Activated naive CD4-positive, alpha-beta T cell treated with anti-CD3 and anti-CD28 coated beads for 36 hours (primary cell): ENCODE data around the gene POPDC3. TPM values are rescaled to one million over a fixed set of nuclear protein-coding genes. Genes with fewer than 3 reads are reported as not detected.
"Not testable (repeated sequence)": the region's sequence is repeated elsewhere in the genome, so short reads cannot be mapped to it uniquely, and the experiment has no call there.

Source experiments
- CTCF ChIA-PET: fragments of 350-600 bp; sonication (Branson Sonifier 250); formaldehyde crosslinking; loops from one replicate; lab custom pipeline; 2021; ENCODE audit warnings: antibody characterized with exemption; lab: Charles Lee
- DNase-seq: peaks from one replicate; pipeline ENCODE4 v3.0.0-alpha.2; 2020
- H3K27ac Mint-ChIP-seq: one replicate; pipeline ENCODE4 v1.8.0; 2021; ENCODE audit warnings: mild to moderate bottlenecking, mixed read lengths
- H3K27me3 Mint-ChIP-seq: one replicate; pipeline ENCODE4 v1.8.0; 2021; ENCODE audit warnings: low read depth, mixed read lengths
- H3K36me3 Mint-ChIP-seq: one replicate; pipeline ENCODE4 v1.8.0; 2021; ENCODE audit warnings: low read depth, mixed read lengths
- H3K4me1 Mint-ChIP-seq: one replicate; pipeline ENCODE4 v1.8.0; 2021; ENCODE audit warnings: low read depth, mixed read lengths
- H3K4me3 Mint-ChIP-seq: one replicate; pipeline ENCODE4 v1.8.0; 2021; ENCODE audit warnings: mild to moderate bottlenecking, moderate library complexity, mixed read lengths
- H3K9me3 Mint-ChIP-seq: one replicate; pipeline ENCODE4 v1.8.0; 2021; ENCODE audit warnings: mixed read lengths
- intact Hi-C: fragments of 100-400 bp; cut with micrococcal nuclease; formaldehyde crosslinking; loops from one replicate; pipeline ENCODE4 v1.15.1; 2023
- total RNA-seq, 2 experiments: library from RNA; stranded (reverse); gene quantifications; one replicate each; pipeline ENCODE4 v1.2.3, GENCODE V29; 2021

Gene POPDC3
- total RNA-seq, 2 experiments from 2014 or later, result not detected

- CTCF ChIA-PET, H3K4me3 Mint-ChIP-seq, H3K36me3 Mint-ChIP-seq, intact Hi-C loops, H3K9me3 Mint-ChIP-seq, H3K27ac Mint-ChIP-seq, H3K4me1 Mint-ChIP-seq, DNase-seq: not testable (repeated sequence)
- peaks cover 37% of the 10 kb centered on the region for H3K27me3 Mint-ChIP-seq
These were observed 7.3 kb downstream of the POPDC3 start for GRCh38 chr6:105172515-105172914.

- DNase-seq, result no peak
- peaks cover 40% of the 10 kb centered on the region for H3K27me3 Mint-ChIP-seq
- no peaks in the 10 kb centered on the region for H3K9me3 Mint-ChIP-seq
- intact Hi-C loops, result no loop called here
- no peaks in the 10 kb centered on the region for H3K4me1 Mint-ChIP-seq
- CTCF ChIA-PET, result no interaction called here
- no peak overlapping the region for H3K27ac Mint-ChIP-seq
- no peaks in the 10 kb centered on the region for H3K36me3 Mint-ChIP-seq
- H3K4me3 Mint-ChIP-seq, result no peak overlapping the region
These were observed 9.8 kb downstream of the POPDC3 start for GRCh38 chr6:105170059-105170458.

- H3K27me3 Mint-ChIP-seq, result peaks cover 40% of the 10 kb centered on the region
- CTCF ChIA-PET, result interaction anchor here (0.6 kb wide), 1 partner anchor 1322 kb away, joined by 3 read pairs; no protein-coding TSS in a partner anchor
These were observed 11.9 kb downstream of the POPDC3 start for GRCh38 chr6:105167914-105168313.

GRCh38 chr6:105164418-105164817, 15.4 kb downstream of the POPDC3 start:
- Mint-ChIP-seq H3K9me3 (no peaks in the 10 kb centered on the region), H3K27ac (no peak overlapping the region), H3K4me1 (no peaks in the 10 kb centered on the region), H3K36me3 (no peaks in the 10 kb centered on the region), H3K27me3 (peaks cover 32% of the 10 kb centered on the region), H3K4me3 (no peak overlapping the region)
- intact Hi-C loops, result no loop called here
- CTCF ChIA-PET, result no interaction called here
- no peak for DNase-seq

More at GRCh38 chr6:105167914-105168313, 11.9 kb downstream of the POPDC3 start:
- Mint-ChIP-seq H3K27ac (no peak overlapping the region), H3K36me3 (no peaks in the 10 kb centered on the region), H3K4me1 (no peaks in the 10 kb centered on the region), H3K4me3 (no peak overlapping the region), H3K9me3 (no peaks in the 10 kb centered on the region)
- DNase-seq, result no peak
- intact Hi-C loops, result no loop called here

GRCh38 chr6:105163183-105163582, 16.6 kb downstream of the POPDC3 start:
- CTCF ChIA-PET, result no interaction called here
- H3K27ac Mint-ChIP-seq, result no peak overlapping the region
- H3K36me3 Mint-ChIP-seq, result no peaks in the 10 kb centered on the region
- no peak for DNase-seq
- H3K9me3 Mint-ChIP-seq, result no peaks in the 10 kb centered on the region
- H3K4me1 Mint-ChIP-seq, result no peaks in the 10 kb centered on the region
- intact Hi-C loops, result no loop called here
- no peak overlapping the region for H3K4me3 Mint-ChIP-seq
- peaks cover 27% of the 10 kb centered on the region for H3K27me3 Mint-ChIP-seq

GRCh38 chr6:105162377-105162776, 17.4 kb downstream of the POPDC3 start:
- no peaks in the 10 kb centered on the region for H3K36me3 Mint-ChIP-seq
- no peaks in the 10 kb centered on the region for H3K9me3 Mint-ChIP-seq
- CTCF ChIA-PET, result no interaction called here
- H3K4me1 Mint-ChIP-seq, result no peaks in the 10 kb centered on the region
- peaks cover 22% of the 10 kb centered on the region for H3K27me3 Mint-ChIP-seq
- H3K27ac Mint-ChIP-seq, result no peak overlapping the region
- DNase-seq, result no peak
- H3K4me3 Mint-ChIP-seq, result no peak overlapping the region
- intact Hi-C loops, result no loop called here

- no peak for DNase-seq
- intact Hi-C loops, result no loop called here
- no peaks in the 10 kb centered on the region for H3K4me1 Mint-ChIP-seq
- H3K27me3 Mint-ChIP-seq, result peaks cover 18% of the 10 kb centered on the region
- H3K36me3 Mint-ChIP-seq, result no peaks in the 10 kb centered on the region
- CTCF ChIA-PET, result no interaction called here
- no peak overlapping the region for H3K27ac Mint-ChIP-seq
- no peaks in the 10 kb centered on the region for H3K9me3 Mint-ChIP-seq
- no peak overlapping the region for H3K4me3 Mint-ChIP-seq
These were observed 18.4 kb downstream of the POPDC3 start for GRCh38 chr6:105161421-105161820.

- H3K36me3 Mint-ChIP-seq, result no peaks in the 10 kb centered on the region
- H3K27ac Mint-ChIP-seq, result no peak overlapping the region
- intact Hi-C loops, result no loop called here
- no peak overlapping the region for H3K4me3 Mint-ChIP-seq
- no peaks in the 10 kb centered on the region for H3K9me3 Mint-ChIP-seq
- peaks cover 19% of the 10 kb centered on the region for H3K27me3 Mint-ChIP-seq
- no peaks in the 10 kb centered on the region for H3K4me1 Mint-ChIP-seq
- CTCF ChIA-PET, result no interaction called here
- DNase-seq, result no peak
These were observed 26.1 kb downstream of the POPDC3 start for GRCh38 chr6:105153676-105154075.

GRCh38 chr6:105152880-105153279, 26.9 kb downstream of the POPDC3 start:
- CTCF ChIA-PET, result interaction anchor here (0.5 to 0.6 kb wide), 2 partner anchors 275 to 282 kb away, joined by 3 read pairs; no protein-coding TSS in a partner anchor

GRCh38 chr6:105151644-105152043, 28.2 kb downstream of the POPDC3 start:
- Mint-ChIP-seq H3K4me3 (no peak overlapping the region), H3K27ac (no peak overlapping the region), H3K36me3 (no peaks in the 10 kb centered on the region), H3K4me1 (no peaks in the 10 kb centered on the region), H3K27me3 (peaks cover 19% of the 10 kb centered on the region), H3K9me3 (no peaks in the 10 kb centered on the region)
- intact Hi-C loops, result no loop called here
- no peak for DNase-seq
- CTCF ChIA-PET, result no interaction called here

More at GRCh38 chr6:105152880-105153279, 26.9 kb downstream of the POPDC3 start:
- Mint-ChIP-seq H3K4me1 (no peaks in the 10 kb centered on the region), H3K4me3 (no peak overlapping the region), H3K9me3 (no peaks in the 10 kb centered on the region), H3K27me3 (peaks cover 19% of the 10 kb centered on the region), H3K27ac (no peak overlapping the region), H3K36me3 (no peaks in the 10 kb centered on the region)
- intact Hi-C loops, result no loop called here
- no peak for DNase-seq

- H3K36me3 Mint-ChIP-seq, result no peaks in the 10 kb centered on the region
- H3K27ac Mint-ChIP-seq, result no peak overlapping the region
- H3K4me1 Mint-ChIP-seq, result peaks cover 5% of the 10 kb centered on the region
- H3K9me3 Mint-ChIP-seq, result no peaks in the 10 kb centered on the region
- H3K27me3 Mint-ChIP-seq, result peaks cover 54% of the 10 kb centered on the region
- intact Hi-C loops, result no loop called here
- DNase-seq, result no peak
- CTCF ChIA-PET, result no interaction called here
- no peak overlapping the region for H3K4me3 Mint-ChIP-seq
These were observed 41.7 kb downstream of the POPDC3 start for GRCh38 chr6:105138141-105138540.

GRCh38 chr6:105137388-105137787, 42.4 kb downstream of the POPDC3 start:
- Mint-ChIP-seq H3K27ac (no peak overlapping the region), H3K4me1 (peaks cover 5% of the 10 kb centered on the region), H3K4me3 (peak overlapping the region; percentile 64), H3K27me3 (peaks cover 52% of the 10 kb centered on the region), H3K36me3 (no peaks in the 10 kb centered on the region), H3K9me3 (no peaks in the 10 kb centered on the region)
- CTCF ChIA-PET, result no interaction called here
- intact Hi-C loops, result loop anchor here (1.0 kb wide), 1 partner anchor 266 kb away; the partner anchor contains the start of gene PREP
- DNase-seq, result no peak
